DMS 273 (cell line): ENCODE measurements around the gene CHCHD1.
"Not testable (repeated sequence)": the region's sequence is repeated elsewhere in the genome, so short reads cannot be mapped to it uniquely, and the experiment has no call there.

Source experiments
- DNase-seq: peaks from one replicate; lab custom pipeline; 2025; ENCODE audit not compliant: unreplicated experiment; lab: John Stamatoyannopoulos, UW

CHCHD1 gene

GRCh38 chr10:73809061-73809818 is 27.4 kb downstream of the CHCHD1 start:
- DNase-seq, result no peak

GRCh38 chr10:73810358-73810734 is 28.5 kb downstream of the CHCHD1 start:
- no peak for DNase-seq

DNA sequence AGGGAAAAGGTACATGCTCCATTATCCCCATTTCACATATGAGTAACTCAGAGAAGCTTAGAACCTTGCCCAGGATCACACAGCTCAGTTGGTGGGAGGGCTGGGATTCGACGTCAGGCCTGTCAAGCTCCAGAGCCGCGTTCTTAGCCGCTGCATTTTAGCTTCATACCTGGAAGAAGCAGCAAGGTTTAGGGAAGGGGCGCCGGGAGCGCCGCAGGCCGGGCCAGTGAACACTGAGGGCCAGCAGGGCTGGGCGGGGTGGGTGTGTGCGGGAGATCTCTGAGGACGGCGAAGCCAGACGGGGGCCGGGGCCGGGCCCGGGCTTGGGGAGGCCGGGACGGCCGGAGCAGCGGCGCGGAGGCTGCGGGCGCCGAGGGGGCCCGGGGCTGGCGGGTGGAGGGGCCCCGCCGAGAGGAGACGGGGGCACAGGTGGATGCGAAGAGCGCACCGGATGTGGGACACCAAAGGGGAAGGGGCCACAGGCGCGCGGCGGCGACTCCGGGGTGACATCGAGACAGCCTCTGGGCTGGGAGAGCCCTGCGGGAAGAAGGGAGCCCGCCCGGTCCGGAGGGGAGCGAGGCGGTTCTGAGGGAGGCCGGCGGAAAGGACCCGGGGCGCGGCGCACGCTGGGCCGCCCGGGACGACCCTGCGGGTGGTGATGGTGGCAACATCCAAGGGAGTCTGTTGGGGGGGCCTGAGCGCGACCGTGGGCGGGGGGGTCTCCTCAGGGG is 29.1 kb downstream of the CHCHD1 start:
- peak; percentile 58 for DNase-seq

- DNase-seq, result peak; percentile 6
These were observed 30.8 kb downstream of the CHCHD1 start for GRCh38 chr10:73812657-73813056.

- no peak for DNase-seq
These were observed 31.5 kb downstream of the CHCHD1 start for GRCh38 chr10:73813333-73813732.

DNA sequence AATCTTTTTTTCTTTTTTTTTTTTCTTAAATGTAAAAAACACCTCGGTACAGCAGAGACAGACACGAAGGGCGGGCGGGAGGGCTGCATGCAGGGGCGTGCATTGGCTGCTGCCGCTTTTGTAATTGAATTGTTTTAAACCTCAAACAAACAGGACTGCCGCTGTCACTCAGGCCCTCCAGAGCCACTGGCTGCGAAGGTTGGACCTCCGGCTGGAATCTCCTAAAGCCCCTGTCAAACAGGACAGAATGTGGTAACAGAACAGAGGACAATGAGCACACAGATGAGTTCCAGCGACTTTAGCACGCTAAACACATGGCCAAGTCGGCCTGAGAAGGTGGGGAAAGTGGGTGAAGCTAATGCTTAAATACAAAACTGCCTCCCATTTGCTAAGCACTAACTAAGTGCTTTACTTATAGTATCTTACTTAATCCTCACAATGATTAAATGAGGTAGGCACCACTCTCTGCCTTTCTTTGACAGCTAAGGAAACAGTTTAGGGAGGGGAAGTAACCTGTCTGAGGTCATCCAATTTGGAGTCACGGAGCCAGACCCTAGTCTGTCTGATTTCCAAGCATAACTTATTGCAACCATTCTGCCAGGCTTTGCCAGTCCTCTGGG is 32.5 kb downstream of the CHCHD1 start:
- no peak for DNase-seq

DNA sequence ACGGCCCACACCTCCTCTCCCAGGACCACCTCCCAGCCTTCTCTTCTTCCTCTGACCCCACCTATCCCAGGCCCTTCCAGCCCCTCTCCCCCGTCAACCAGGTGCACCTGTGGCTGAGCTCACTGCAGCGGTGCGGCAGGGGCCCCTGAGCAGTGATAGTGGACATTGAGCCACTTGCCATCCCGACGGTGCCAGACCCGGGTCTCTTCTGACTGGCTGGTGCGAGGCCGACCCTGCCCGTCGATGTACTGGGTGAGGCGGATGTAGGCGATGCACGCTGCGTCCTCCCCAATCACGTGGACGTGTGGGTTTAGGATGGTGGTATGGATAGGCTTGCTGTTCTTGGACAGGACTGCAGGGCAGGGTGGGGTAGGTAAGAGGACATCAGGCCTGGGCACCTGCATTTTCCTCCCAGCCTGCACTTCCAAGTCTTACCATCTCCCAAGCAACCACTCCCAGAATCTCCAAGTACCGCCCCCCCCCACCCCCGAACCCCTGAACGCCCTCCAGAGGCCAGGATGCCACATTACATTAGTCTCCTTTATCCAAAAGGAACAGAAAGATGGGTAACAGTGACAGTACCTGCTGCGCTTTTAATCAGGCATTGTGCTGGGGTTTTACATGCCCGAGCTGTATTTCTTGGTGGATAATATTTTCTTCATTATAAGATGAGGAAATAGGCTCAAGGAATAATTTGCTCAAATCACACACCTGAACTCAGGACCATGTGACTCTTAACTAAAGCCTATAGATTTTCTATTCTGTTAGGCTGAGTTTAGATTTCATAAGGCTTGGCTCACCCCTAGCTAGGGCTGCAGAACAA is 33.3 kb downstream of the CHCHD1 start:
- peak; percentile 52 for DNase-seq

DNA sequence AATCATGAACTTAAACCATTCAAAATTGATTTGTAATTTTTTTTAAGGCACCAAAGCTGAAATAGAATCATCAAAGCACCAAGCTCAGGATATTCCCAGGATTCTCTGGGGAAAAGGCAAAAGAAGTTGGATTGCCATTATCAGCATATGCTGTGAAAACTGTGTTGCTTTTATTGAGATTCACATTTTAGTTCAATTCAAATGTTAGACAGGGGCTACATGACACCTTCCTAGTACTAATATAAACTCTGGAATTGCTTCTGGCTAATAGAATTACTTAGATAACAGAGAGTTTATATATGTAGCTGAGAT is 33.8 kb downstream of the CHCHD1 start:
- DNase-seq, result no peak

DNA sequence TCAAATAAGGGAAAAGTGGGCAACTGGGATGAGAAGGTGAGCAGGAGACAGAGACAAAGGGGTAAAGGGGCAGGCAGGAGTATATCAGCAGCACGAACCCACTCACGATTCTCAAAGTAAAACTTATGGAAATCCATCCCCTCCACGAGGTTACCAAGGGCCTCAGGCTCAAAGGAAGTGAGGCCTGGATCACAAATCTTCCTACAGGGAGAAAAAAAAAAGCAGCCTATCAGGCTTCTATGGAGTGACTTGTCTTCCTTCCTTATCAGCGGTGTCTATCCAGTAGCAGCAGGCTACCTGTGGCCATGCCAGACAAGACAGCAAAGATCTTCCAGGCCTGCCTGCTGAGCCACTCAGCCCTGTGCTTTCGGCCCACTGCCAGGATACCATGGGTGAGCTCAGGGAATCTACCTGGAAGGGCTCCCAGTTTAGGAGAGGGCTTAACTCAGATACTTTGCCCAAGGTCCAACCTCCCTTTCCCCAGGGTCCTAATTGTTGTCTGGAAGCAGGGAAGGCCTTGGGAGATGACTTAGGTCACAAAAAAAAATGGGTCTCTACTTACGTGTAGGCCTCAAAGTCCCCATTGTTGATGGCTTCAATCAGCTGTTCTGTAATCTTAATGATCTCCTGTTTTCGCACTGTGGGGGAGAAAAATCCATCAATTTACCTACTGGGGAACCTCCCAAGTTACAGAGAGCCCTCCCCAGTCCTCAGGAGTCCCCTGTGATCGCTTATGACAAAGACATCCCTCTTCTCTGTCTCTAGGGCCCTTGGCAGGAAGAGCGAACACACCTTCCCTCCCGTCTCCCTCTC is 35.3 kb downstream of the CHCHD1 start:
- no peak for DNase-seq

GRCh38 chr10:73817826-73818225 is 36.0 kb downstream of the CHCHD1 start:
- DNase-seq, result no peak

DNA sequence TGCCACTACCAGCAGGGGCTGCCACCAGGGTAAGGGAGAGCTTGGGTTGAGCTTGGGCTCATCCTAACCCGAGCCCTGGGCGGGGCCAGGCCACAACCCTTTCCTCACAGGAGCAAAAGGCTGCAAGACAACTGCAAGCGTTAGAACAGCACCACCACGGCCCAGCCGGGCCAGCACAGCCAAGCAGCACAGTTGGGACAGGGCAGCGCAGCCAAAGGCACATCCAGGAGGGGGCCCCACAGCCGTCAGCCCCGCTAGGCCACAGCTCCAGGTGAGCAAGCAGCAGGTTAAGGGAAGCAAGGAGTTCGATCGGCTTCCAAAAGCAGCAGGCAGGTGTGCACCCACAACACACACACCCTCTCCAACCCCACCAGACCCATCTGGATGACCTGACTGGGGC is 36.6 kb downstream of the CHCHD1 start:
- no peak for DNase-seq

GRCh38 chr10:73819081-73819480 is 37.2 kb downstream of the CHCHD1 start:
- no peak for DNase-seq

DNA sequence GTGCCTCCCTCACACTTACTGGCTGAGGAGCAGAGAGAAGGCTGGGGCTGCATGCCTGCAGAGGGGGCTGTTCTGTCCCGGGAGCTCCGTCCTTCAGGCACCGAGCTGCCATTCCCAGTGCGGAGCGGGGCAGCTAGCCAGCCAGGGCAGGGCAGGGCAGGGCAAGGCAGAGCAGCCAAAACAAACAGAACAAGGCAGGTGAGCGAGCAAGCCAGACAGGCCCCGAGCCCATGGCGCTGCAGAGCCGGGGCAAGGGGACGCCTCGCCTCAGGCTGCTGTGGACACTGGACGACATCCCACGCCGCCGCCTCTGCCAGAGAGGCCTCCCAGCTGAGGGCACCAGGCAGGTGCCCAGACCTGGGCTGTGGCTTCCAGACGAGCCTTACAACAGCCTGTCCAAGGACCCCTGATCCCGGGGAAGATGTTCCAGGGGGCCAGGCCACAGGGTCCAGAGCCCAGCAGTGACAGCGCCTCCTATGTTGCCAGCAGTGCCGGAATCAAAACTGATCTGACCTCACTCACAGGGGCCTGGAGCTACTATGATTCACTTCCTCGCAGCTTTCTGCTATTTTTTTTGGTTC is 37.8 kb downstream of the CHCHD1 start:
- no peak for DNase-seq

DNA sequence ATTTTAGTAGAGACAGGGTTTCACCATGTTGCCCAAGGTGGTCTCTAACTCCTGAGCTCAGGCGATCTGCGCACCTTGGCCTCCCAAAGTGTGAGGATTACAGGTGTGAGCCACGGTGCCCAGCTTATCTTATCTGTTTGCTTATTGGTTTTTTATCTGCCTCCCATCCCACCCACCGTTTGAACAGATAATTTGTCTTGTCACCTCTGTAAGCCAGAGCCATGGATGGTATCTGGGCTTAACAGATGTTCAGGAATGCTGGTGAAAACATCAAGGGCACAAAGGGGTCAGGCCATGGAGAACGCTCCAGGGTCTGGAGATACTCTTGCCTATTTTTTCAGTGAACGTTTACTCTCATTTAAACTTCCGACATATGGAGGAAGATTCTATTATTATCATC is 41.5 kb downstream of the CHCHD1 start:
- no peak for DNase-seq

GRCh38 chr10:73824146-73824725 is 42.4 kb downstream of the CHCHD1 start:
- DNase-seq, result no peak

DNA sequence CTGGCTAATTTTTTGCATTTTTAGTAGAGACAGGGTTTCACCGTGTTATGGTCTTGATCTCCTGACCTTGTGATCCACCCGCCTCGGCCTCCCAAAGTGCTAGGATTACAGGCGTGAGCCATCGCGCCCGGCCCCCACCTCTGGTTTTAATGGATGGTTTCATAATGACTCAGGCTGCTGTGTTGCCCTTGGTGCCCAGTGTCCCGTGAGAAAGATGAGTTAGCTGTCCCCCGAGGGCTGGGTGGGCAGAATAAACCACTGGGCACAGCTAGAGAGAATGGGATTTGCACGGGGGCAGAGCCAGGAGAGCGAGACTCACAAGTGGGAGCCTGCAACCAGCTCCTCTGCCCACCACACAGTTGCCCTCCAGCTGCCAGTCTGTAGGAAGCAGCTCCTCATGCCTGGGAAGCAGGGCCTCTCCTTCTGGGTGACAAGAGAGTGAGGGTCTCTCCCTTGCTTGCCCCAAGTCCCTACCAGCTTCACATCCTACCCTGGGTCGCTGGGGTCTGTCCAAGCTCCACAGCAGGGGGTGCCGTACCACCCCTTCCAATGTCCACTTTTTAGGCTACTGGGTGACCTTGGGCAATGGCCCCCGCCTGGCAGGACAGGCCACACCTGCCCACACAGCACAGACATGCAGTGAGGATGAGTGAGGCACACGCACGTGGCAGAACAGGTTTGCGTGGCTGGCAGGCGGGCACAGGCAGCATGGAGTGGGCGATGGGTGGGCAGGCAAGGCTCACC is 45.7 kb downstream of the CHCHD1 start:
- DNase-seq, result no peak

- no peak for DNase-seq
These were observed 46.3 kb downstream of the CHCHD1 start for GRCh38 chr10:73828161-73828560.

- DNase-seq, result not testable (repeated sequence)
These were observed 47.2 kb downstream of the CHCHD1 start for GRCh38 chr10:73829090-73829489.
